H1 (cell line): ENCODE data around the gene AZI2. TPM values are rescaled to one million over a fixed set of nuclear protein-coding genes. Genes with fewer than 3 reads are reported as not detected.

Source experiments
- JUN ChIP-seq: IDR thresholded peaks from 2 replicates; pipeline ENCODE4 v1.6.1; 2011; ENCODE audit warnings: low read depth, mild to moderate bottlenecking, improper control_type of control experiment, low read length
- RBBP5 ChIP-seq: IDR thresholded peaks from 2 replicates; pipeline ENCODE4 v1.7.1; 2012; ENCODE audit warnings: low read depth, mild to moderate bottlenecking, inconsistent platforms, low read length, moderate library complexity, borderline replicate concordance
- SAP30 ChIP-seq: fragments of 300-600 bp; sonication (generic); IDR thresholded peaks from 2 replicates; pipeline ENCODE4 v1.7.1; 2012; ENCODE audit warnings: low read length, moderate library complexity, mild to moderate bottlenecking, inconsistent platforms; ENCODE audit not compliant: insufficient read depth, insufficient replicate concordance
- SP2 ChIP-seq: IDR thresholded peaks from 2 replicates; pipeline ENCODE4 v1.6.1; 2012; ENCODE audit warnings: mild to moderate bottlenecking, low read length, inconsistent platforms
- SRF ChIP-seq: IDR thresholded peaks from 2 replicates; pipeline ENCODE4 v1.6.1; 2011; ENCODE audit warnings: mild to moderate bottlenecking, low read depth, low read length, moderate library complexity
- SUZ12 ChIP-seq: fragments of 200-600 bp; sonication (generic); IDR thresholded peaks from 2 replicates; pipeline ENCODE4 v1.6.1; 2012; ENCODE audit warnings: mild to moderate bottlenecking, inconsistent platforms, low read length, moderate library complexity, mixed read lengths
- TEAD4 ChIP-seq: IDR thresholded peaks from 2 replicates; pipeline ENCODE4 v1.6.1; 2012; ENCODE audit warnings: low read depth, low read length, inconsistent platforms, mixed read lengths
- polyA plus RNA-seq, 7 experiments: library from polyadenylated mRNA; depleted of rRNA in 3 of 7; stranded (reverse) in 5 of 7; unstranded in 2 of 7; fragments of >200 nt in 5 of 7; fragments of 200-250 nt in 2 of 7; gene quantifications; 1 replicate in 5 of 7; 2 replicates in 1 of 7; 4 replicates in 1 of 7; pipeline versions ENCODE4 v1.2.1 to v1.2.3, GENCODE V29; 2011 to 2013; ENCODE audit warnings: missing spikeins in 2 of 7, mixed read lengths in 2 of 7
- total RNA-seq: library from RNA; stranded (reverse); fragmentation: NEBNext Ultra II Directional; extraction: Animal tissue kit (Norgen Biotek cat#: 25700); gene quantifications from 2 replicates; pipeline ENCODE4 v1.2.1, GENCODE V29; 2021

AZI2 gene
- total and polyA plus RNA-seq, 2 of the 8 experiments (the other 6 are each of a cell fraction or from before 2014, with no cell fraction given), result 17.4 to 39.2 TPM

- TF ChIP-seq JUN (no peak), SAP30 (no peak), RBBP5 (no peak), TEAD4 (no peak), SUZ12 (no peak), SP2 (no peak), SRF (no peak)
- TF ChIP-seq, all 59 proteins: peak for 0
Measured at GRCh38 chr3:28280781-28281180, 67.8 kb downstream of the AZI2 start (continued).
